H54 (cell line): Measurements from ENCODE around the gene UBE2H.
"Not testable (repeated sequence)": the region's sequence is repeated elsewhere in the genome, so short reads cannot be mapped to it uniquely, and the experiment has no call there.

Experiments
- DNase-seq: peaks from one replicate; pipeline ENCODE4 v3.0.0; 2011; ENCODE audit warnings: low spot score, mixed read lengths; ENCODE audit not compliant: insufficient read length
- FAIRE-seq: peaks from 3 replicates; lab custom pipeline; 2011; peaks lifted over from hg19 to GRCh38; lab: Jason Lieb, UNC
- POLR2A ChIP-seq: IDR thresholded peaks from 2 replicates; pipeline ENCODE4 v1.6.1; 2011; ENCODE audit warnings: low read depth, mild to moderate bottlenecking, low read length

UBE2H gene

GRCh38 chr7:129886818-129887186 is 66.0 kb downstream of the UBE2H start:
- FAIRE-seq: no peak
- DNase-seq: no peak
- TF ChIP-seq POLR2A: no peak

GRCh38 chr7:129886167-129886817 is 66.5 kb downstream of the UBE2H start:
- no peak for DNase-seq
- FAIRE-seq: no peak
- no peak for TF ChIP-seq POLR2A

GRCh38 chr7:129884495-129884894 is 68.3 kb downstream of the UBE2H start:
- TF ChIP-seq POLR2A: no peak
- DNase-seq (no peak), FAIRE-seq (no peak)

- TF ChIP-seq POLR2A: no peak
- DNase-seq (no peak), FAIRE-seq (no peak)
These were observed 69.6 kb downstream of the UBE2H start for GRCh38 chr7:129883151-129883550.

GRCh38 chr7:129882531-129882930 is 70.2 kb downstream of the UBE2H start:
- FAIRE-seq: peak; percentile 48
- TF ChIP-seq POLR2A: no peak

GRCh38 chr7:129877146-129877792 is 75.5 kb downstream of the UBE2H start:
- DNase-seq: no peak
- peak; percentile 11 for FAIRE-seq
- no peak for TF ChIP-seq POLR2A

More at GRCh38 chr7:129882531-129882930, 70.2 kb downstream of the UBE2H start:
- DNase-seq: no peak

- no peak for DNase-seq
- FAIRE-seq: peak; percentile 87
- no peak for TF ChIP-seq POLR2A
These were observed 76.9 kb downstream of the UBE2H start for GRCh38 chr7:129875745-129876411.

- no peak for TF ChIP-seq POLR2A
- no peak for FAIRE-seq
- DNase-seq: no peak
These were observed 77.6 kb downstream of the UBE2H start for GRCh38 chr7:129875160-129875559.

GRCh38 chr7:129874722-129875121 is 78.0 kb downstream of the UBE2H start:
- DNase-seq: no peak
- no peak for FAIRE-seq
- TF ChIP-seq POLR2A: no peak

- TF ChIP-seq POLR2A: no peak
- no peak for DNase-seq
- no peak for FAIRE-seq
These were observed 80.7 kb downstream of the UBE2H start for GRCh38 chr7:129872054-129872453.

- no peak for TF ChIP-seq POLR2A
- DNase-seq: no peak
- FAIRE-seq: no peak
These were observed 82.1 kb downstream of the UBE2H start for GRCh38 chr7:129870668-129871067.

- DNase-seq: no peak
- no peak for TF ChIP-seq POLR2A
- FAIRE-seq: no peak
These were observed 86.5 kb downstream of the UBE2H start for GRCh38 chr7:129866251-129866650.

- DNase-seq (no peak), FAIRE-seq (no peak)
- no peak for TF ChIP-seq POLR2A
These were observed 86.9 kb downstream of the UBE2H start for GRCh38 chr7:129865925-129866201.

GRCh38 chr7:129865093-129865924 is 87.5 kb downstream of the UBE2H start:
- FAIRE-seq: no peak

GRCh38 chr7:129864676-129865075 is 88.1 kb downstream of the UBE2H start:
- FAIRE-seq, DNase-seq: not testable (repeated sequence)

More at GRCh38 chr7:129865093-129865924, 87.5 kb downstream of the UBE2H start:
- TF ChIP-seq POLR2A: no peak
- no peak for DNase-seq
